B cell (primary cell): Measurements from ENCODE around the gene COL19A1. TPM values are rescaled to one million over a fixed set of nuclear protein-coding genes. Genes with fewer than 3 reads are reported as not detected.

Experiments
- ATAC-seq: fragments of 200-7000 bp; cut with Tn5 transposase; one replicate; pipeline ENCODE4 v1.10.0; 2021; ENCODE audit warnings: low read depth, mild to moderate bottlenecking, moderate number of reproducible peaks, moderate library complexity
- CTCF ChIA-PET: fragments of 350-600 bp; sonication (Branson Sonifier 250); formaldehyde crosslinking; loops from one replicate; lab custom pipeline; 2021; ENCODE audit warnings: antibody characterized with exemption, inconsistent platforms; lab: Charles Lee
- POLR2A ChIA-PET: fragments of 350-600 bp; sonication (Branson Sonifier 250); formaldehyde crosslinking; loops from one replicate; lab custom pipeline; 2021; ENCODE audit warnings: antibody characterized with exemption; lab: Charles Lee
- DNase-seq: peaks from one replicate; pipeline ENCODE4 v3.0.0; 2013
- H2AFZ ChIP-seq: 2 replicates; pipeline ENCODE4 v1.6.1; 2012; ENCODE audit warnings: mild to moderate bottlenecking, low read depth, low read length; ENCODE audit not compliant: insufficient read depth, poor library complexity, severe bottlenecking
- H3K27ac ChIP-seq, 2 donors: 1 replicate in 1 of 2; 2 replicates in 1 of 2; pipeline ENCODE4 v1.5.1; 2012 to 2013; ENCODE audit warnings: low read length in 2 of 2, mild to moderate bottlenecking in 2 of 2, moderate library complexity in 1 of 2
- H3K27me3 ChIP-seq, 4 experiments: fragments of 200-600 bp in 1 of 4; sonication (generic) in 1 of 4; replicated peaks in 1 of 4; 1 replicate in 2 of 4; 2 replicates in 2 of 4; pipeline versions ENCODE4 v1.6.1 to v1.7.0; 2013 to 2016; ENCODE audit warnings: low read length in 3 of 4, mild to moderate bottlenecking in 2 of 4, mixed read lengths in 1 of 4, moderate library complexity in 1 of 4; ENCODE audit not compliant: insufficient read depth in 4 of 4, control insufficient read depth in 3 of 4; ENCODE audit errors: control extremely low read depth in 1 of 4
- H3K36me3 ChIP-seq, 2 experiments: replicated peaks in 1 of 2; 1 replicate in 1 of 2; 2 replicates in 1 of 2; pipeline versions ENCODE4 v1.6.1 to v1.7.1; 2013; ENCODE audit warnings: low read length in 1 of 2; ENCODE audit not compliant: insufficient read depth in 2 of 2, control insufficient read depth in 1 of 2; ENCODE audit errors: control extremely low read depth in 1 of 2, extremely low read depth in 1 of 2
- H3K4me1 ChIP-seq, 2 donors: fragments of 200-600 bp in 1 of 2; sonication (generic) in 1 of 2; 1 replicate in 1 of 2; 2 replicates in 1 of 2; pipeline versions ENCODE4 v1.5.1 to v1.6.1; 2013 to 2017; ENCODE audit warnings: low read length in 2 of 2; ENCODE audit not compliant: control insufficient read depth in 2 of 2, insufficient read depth in 2 of 2
- H3K4me2 ChIP-seq: replicated peaks from 2 replicates; pipeline ENCODE3; 2012; ENCODE audit warnings: mild to moderate bottlenecking, low read depth, low read length; ENCODE audit not compliant: poor library complexity, severe bottlenecking
- H3K4me3 ChIP-seq, 5 experiments: fragments of 200-600 bp in 1 of 5; sonication (generic) in 1 of 5; 1 replicate in 3 of 5; 2 replicates in 2 of 5; pipeline versions ENCODE4 v1.5.1 to v1.7.0; 2011 to 2016; ENCODE audit warnings: low read length in 4 of 5, mild to moderate bottlenecking in 4 of 5, low read depth in 2 of 5, control low read depth in 1 of 5, moderate library complexity in 1 of 5; ENCODE audit not compliant: insufficient read depth in 1 of 5; ENCODE audit errors: control extremely low read depth in 1 of 5, extremely low read depth in 1 of 5
- H3K79me2 ChIP-seq: fragments of 200-600 bp; sonication (generic); one replicate; pipeline ENCODE4 v1.6.0; 2016; ENCODE audit warnings: low read length; ENCODE audit not compliant: control insufficient read depth, insufficient read depth
- H3K9ac ChIP-seq: fragments of 200-600 bp; sonication (generic); 2 replicates; pipeline ENCODE4 v1.6.1; 2017; ENCODE audit warnings: mild to moderate bottlenecking, low read length, moderate library complexity
- H3K9me3 ChIP-seq, 3 donors: one replicate each; pipeline versions ENCODE4 v1.6.1 to v1.7.1; 2013; ENCODE audit warnings: low read length in 2 of 3; ENCODE audit not compliant: control insufficient read depth in 2 of 3, insufficient read depth in 1 of 3; ENCODE audit errors: control extremely low read depth in 1 of 3
- H4K20me1 ChIP-seq: 2 replicates; pipeline ENCODE4 v1.6.0; 2012; ENCODE audit warnings: mild to moderate bottlenecking, low read length; ENCODE audit not compliant: insufficient read depth, control insufficient read depth, poor library complexity, severe bottlenecking
- H3K27ac Mint-ChIP-seq: one replicate; pipeline ENCODE4 v1.8.0; 2021; ENCODE audit warnings: mixed read lengths
- H3K27me3 Mint-ChIP-seq: one replicate; pipeline ENCODE4 v1.8.0; 2021; ENCODE audit warnings: mixed read lengths
- H3K4me1 Mint-ChIP-seq: one replicate; pipeline ENCODE4 v1.8.0; 2021; ENCODE audit warnings: mixed read lengths
- H3K4me3 Mint-ChIP-seq: one replicate; pipeline ENCODE4 v1.8.0; 2021; ENCODE audit warnings: mixed read lengths
- H3K9me3 Mint-ChIP-seq: one replicate; pipeline ENCODE4 v1.8.0; 2022; ENCODE audit warnings: mixed read lengths; ENCODE audit not compliant: insufficient read depth
- EZH2 ChIP-seq: IDR thresholded peaks from 2 replicates; pipeline ENCODE4 v1.6.1; 2012; ENCODE audit warnings: borderline replicate concordance, low read depth, mild to moderate bottlenecking, moderate library complexity, low read length; ENCODE audit not compliant: insufficient read depth, poor library complexity, severe bottlenecking
- WGBS: methylation state at CpG from one replicate; pipeline ENCODE4 v1.1.5; 2013; ENCODE audit warnings: missing lambda C conversion rate; ENCODE audit not compliant: insufficient coverage; 5-methylcytosine and 5-hydroxymethylcytosine counted together
- intact Hi-C: fragments of 100-400 bp; cut with micrococcal nuclease; formaldehyde crosslinking; loops from one replicate; pipeline ENCODE4 v1.10.0; 2022
- polyA plus RNA-seq: library from polyadenylated mRNA; depleted of rRNA; stranded (reverse); fragments of >200 nt; gene quantifications from 2 replicates; pipeline ENCODE4 v1.2.3, GENCODE V29; 2012
- total RNA-seq, 2 donors: library from RNA; stranded (reverse); fragments of 120-200 nt in 1 of 2; gene quantifications; 1 replicate in 1 of 2; 2 replicates in 1 of 2; pipeline versions ENCODE4 v1.2.3 to v1.2.4, GENCODE V29; 2013 to 2022
- TF ChIP-seq, protein P1 (sequence below): fragments of 200-600 bp; IDR thresholded peaks from one replicate; pipeline ENCODE4 v1.8.0; 2022; ENCODE audit warnings: antibody characterized with exemption, mild to moderate bottlenecking

Gene COL19A1
- total and polyA plus RNA-seq, 2 donors (not counting 1 experiment from before 2014, with no cell fraction given) = 14.6 to 61.4 TPM

DNA sequence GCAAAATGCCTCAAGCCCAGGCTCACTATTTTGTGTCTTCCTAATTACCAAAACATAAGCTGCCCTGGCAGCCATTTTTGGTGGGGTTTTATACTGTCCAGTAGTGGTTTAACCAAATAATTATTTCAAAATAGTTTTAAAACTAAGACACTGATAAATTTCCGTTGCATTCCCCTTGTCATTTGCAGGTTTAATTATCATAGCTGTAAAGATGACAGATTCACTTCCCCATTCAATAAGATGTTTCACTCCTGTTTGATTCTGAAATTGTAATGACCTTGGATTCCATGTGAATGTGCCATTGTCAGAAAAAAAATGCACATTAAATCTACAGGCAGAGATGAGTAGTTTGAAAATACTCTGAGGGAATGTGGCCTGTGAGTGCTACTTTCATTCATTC, 264.5 kb downstream of the COL19A1 start:
- no peaks in the 10 kb centered on the region for H3K9me3 ChIP-seq
- no peaks in the 10 kb centered on the region for H3K27me3 ChIP-seq
- H2AFZ ChIP-seq = no peak overlapping the region
- CTCF ChIA-PET = interaction anchor here (1.0 kb wide), 1 partner anchor 24 kb away, joined by 3 read pairs; no protein-coding TSS in a partner anchor
- Mint-ChIP-seq H3K4me3 (no peak overlapping the region), H3K4me1 (no peaks in the 10 kb centered on the region), H3K27ac (no peak overlapping the region), H3K27me3 (no peaks in the 10 kb centered on the region), H3K9me3 (no peaks in the 10 kb centered on the region)
- no peak for TF ChIP-seq EZH2
- TF ChIP-seq, protein P1, sequence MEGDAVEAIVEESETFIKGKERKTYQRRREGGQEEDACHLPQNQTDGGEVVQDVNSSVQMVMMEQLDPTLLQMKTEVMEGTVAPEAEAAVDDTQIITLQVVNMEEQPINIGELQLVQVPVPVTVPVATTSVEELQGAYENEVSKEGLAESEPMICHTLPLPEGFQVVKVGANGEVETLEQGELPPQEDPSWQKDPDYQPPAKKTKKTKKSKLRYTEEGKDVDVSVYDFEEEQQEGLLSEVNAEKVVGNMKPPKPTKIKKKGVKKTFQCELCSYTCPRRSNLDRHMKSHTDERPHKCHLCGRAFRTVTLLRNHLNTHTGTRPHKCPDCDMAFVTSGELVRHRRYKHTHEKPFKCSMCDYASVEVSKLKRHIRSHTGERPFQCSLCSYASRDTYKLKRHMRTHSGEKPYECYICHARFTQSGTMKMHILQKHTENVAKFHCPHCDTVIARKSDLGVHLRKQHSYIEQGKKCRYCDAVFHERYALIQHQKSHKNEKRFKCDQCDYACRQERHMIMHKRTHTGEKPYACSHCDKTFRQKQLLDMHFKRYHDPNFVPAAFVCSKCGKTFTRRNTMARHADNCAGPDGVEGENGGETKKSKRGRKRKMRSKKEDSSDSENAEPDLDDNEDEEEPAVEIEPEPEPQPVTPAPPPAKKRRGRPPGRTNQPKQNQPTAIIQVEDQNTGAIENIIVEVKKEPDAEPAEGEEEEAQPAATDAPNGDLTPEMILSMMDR = no peak
- H3K4me2 ChIP-seq = no peak overlapping the region
- no peak overlapping the region for H3K27ac ChIP-seq
- no peaks in the 10 kb centered on the region for H4K20me1 ChIP-seq
- WGBS = no CpG with 5 or more reads among the region's 1 CpG
- intact Hi-C loops = no loop called here
- peaks cover 0 to 36% of the 10 kb centered on the region in 2 experiments for H3K36me3 ChIP-seq
- POLR2A ChIA-PET = no interaction called here
- H3K9ac ChIP-seq = no peak overlapping the region
- no peak overlapping the region for H3K4me3 ChIP-seq
- DNase-seq (no peak), ATAC-seq (no peak)
- H3K79me2 ChIP-seq = no peaks in the 10 kb centered on the region
- no peaks in the 10 kb centered on the region for H3K4me1 ChIP-seq

DNA sequence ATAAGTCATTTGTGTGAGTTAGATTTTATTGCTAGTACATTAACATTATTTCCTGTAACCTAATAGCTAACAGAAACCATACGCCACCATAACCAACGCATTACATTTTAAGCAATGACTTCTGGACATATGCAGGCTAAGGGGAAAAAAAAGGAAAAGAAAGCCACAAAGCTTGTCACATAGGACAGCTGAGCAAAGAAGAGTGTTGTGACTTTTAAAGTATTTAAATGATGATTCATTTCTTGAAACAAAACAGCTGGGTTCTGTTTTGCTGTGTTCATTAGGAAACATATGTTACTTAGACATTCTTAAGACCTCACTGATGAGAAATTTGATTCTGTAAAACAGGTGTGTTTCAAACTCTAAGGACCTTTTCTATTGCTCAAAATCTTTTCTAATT, 265.2 kb downstream of the COL19A1 start:
- TF ChIP-seq, protein P1 = no peak
- no peak for TF ChIP-seq EZH2
- Histone ChIP-seq H3K9ac (no peak overlapping the region), H3K79me2 (no peaks in the 10 kb centered on the region), H3K4me2 (no peak overlapping the region), H3K4me3 (no peak overlapping the region), H4K20me1 (no peaks in the 10 kb centered on the region), H3K27ac (no peak overlapping the region), H3K4me1 (no peaks in the 10 kb centered on the region), H3K36me3 (peaks cover 0 to 36% of the 10 kb centered on the region in 2 experiments), H3K27me3 (no peaks in the 10 kb centered on the region), H3K9me3 (no peaks in the 10 kb centered on the region), H2AFZ (no peak overlapping the region)
- no peak for DNase-seq
- ChIA-PET POLR2A (no interaction called here), CTCF (interaction anchor here (1.0 kb wide), 1 partner anchor 25 kb away, joined by 3 read pairs; no protein-coding TSS in a partner anchor)
- intact Hi-C loops = no loop called here
- no peaks in the 10 kb centered on the region for H3K4me1 Mint-ChIP-seq
- H3K27ac Mint-ChIP-seq = no peak overlapping the region
- H3K27me3 Mint-ChIP-seq = no peaks in the 10 kb centered on the region
- no peak overlapping the region for H3K4me3 Mint-ChIP-seq
- no peak for ATAC-seq
- no peaks in the 10 kb centered on the region for H3K9me3 Mint-ChIP-seq
- WGBS = no CpG with 5 or more reads among the region's 2 CpGs
